Thyroid gland (tissue), 4 donors: ENCODE results near the gene ELMO1. TPM values are rescaled to one million over a fixed set of nuclear protein-coding genes. Genes with fewer than 3 reads are reported as not detected.

Experiments
- DNase-seq, 2 donors: peaks; one replicate each; pipeline ENCODE4 v3.0.0-alpha.2; 2019
- H3K27ac ChIP-seq, 3 donors: fragments of 200-600 bp; sonication (generic); 1 replicate in 2 of 3; 2 replicates in 1 of 3; pipeline ENCODE4 v1.5.1; 2016 to 2019; ENCODE audit warnings: mild to moderate bottlenecking in 1 of 3, moderate library complexity in 1 of 3
- H3K27me3 ChIP-seq: fragments of 200-600 bp; sonication (generic); one replicate; pipeline ENCODE4 v1.5.1; 2019
- H3K36me3 ChIP-seq, 2 donors: fragments of 200-600 bp; sonication (generic); one replicate each; pipeline ENCODE4 v1.5.1; 2016 to 2019
- H3K4me1 ChIP-seq, 2 donors: fragments of 200-600 bp; sonication (generic); one replicate each; pipeline ENCODE4 v1.5.1; 2017 to 2019
- H3K4me3 ChIP-seq, 3 donors: fragments of 200-600 bp; sonication (generic); replicated peaks in 1 of 3; 1 replicate in 2 of 3; 2 replicates in 1 of 3; pipeline ENCODE4 v1.5.1; 2016; ENCODE audit warnings: mild to moderate bottlenecking in 1 of 3
- H3K9me3 ChIP-seq: fragments of 200-600 bp; sonication (generic); one replicate; pipeline ENCODE4 v1.5.1; 2017
- CTCF ChIP-seq, 6 experiments: fragments of 200-600 bp in 3 of 6; fragments of 450-650 bp in 3 of 6; sonication (generic) in 3 of 6; IDR thresholded peaks; one replicate each; pipeline ENCODE4 v1.5.1; 2016 to 2019; ENCODE audit warnings: antibody characterized with exemption in 6 of 6, mild to moderate bottlenecking in 2 of 6, inconsistent platforms in 1 of 6, moderate library complexity in 1 of 6
- POLR2A ChIP-seq, 2 donors: fragments of 450-650 bp; IDR thresholded peaks; one replicate each; pipeline ENCODE4 v1.6.1; 2017; ENCODE audit warnings: antibody characterized with exemption in 2 of 2, mild to moderate bottlenecking in 2 of 2, moderate library complexity in 1 of 2
- WGBS, 2 donors: methylation state at CpG; one replicate each; pipeline ENCODE4 v1.1.5; 2017; 5-methylcytosine and 5-hydroxymethylcytosine counted together
- intact Hi-C: fragments of 100-400 bp; cut with DNase I; formaldehyde crosslinking; loops from one replicate; pipeline ENCODE4 v1.15.1; 2023
- total RNA-seq, 4 donors: library from RNA; depleted of rRNA; stranded (reverse); fragments of >200 nt; gene quantifications; one replicate each; pipeline ENCODE4 v1.2.3, GENCODE V29; 2016

ELMO1 gene
- total RNA-seq, 4 donors from 2014 or later: 168 to 423 (median 312) TPM

- Histone ChIP-seq H3K27ac (no peak overlapping the region), H3K36me3 (peaks cover 5 to 17% of the 10 kb centered on the region in 2 donors), H3K9me3 (no peaks in the 10 kb centered on the region), H3K27me3 (no peaks in the 10 kb centered on the region), H3K4me3 (no peak overlapping the region), H3K4me1 (peaks cover 0 to 12% of the 10 kb centered on the region in 2 donors)
- intact Hi-C loops: no loop called here
- peak in 1 of 2 donors; percentile 11 for DNase-seq
- no peak for TF ChIP-seq POLR2A (IDR thresholded peaks at IDR 0.05)
- TF ChIP-seq CTCF (IDR thresholded peaks at IDR 0.05): no peak
- 64 to 79% methylated on average over 2 of the region's 2 CpGs for WGBS, 2 donors
These were observed 572.9 kb downstream of the ELMO1 start for GRCh38 chr7:36875794-36876193.

GRCh38 chr7:36874041-36874440 lies 574.6 kb downstream of the ELMO1 start:
- peaks cover 0 to 12% of the 10 kb centered on the region in 2 donors for H3K4me1 ChIP-seq
- no peaks in the 10 kb centered on the region for H3K27me3 ChIP-seq
- H3K9me3 ChIP-seq: no peaks in the 10 kb centered on the region
- H3K4me3 ChIP-seq: no peak overlapping the region
- DNase-seq: no peak
- H3K27ac ChIP-seq: no peak overlapping the region
- peaks cover 19 to 31% of the 10 kb centered on the region in 2 donors for H3K36me3 ChIP-seq
- no peak for TF ChIP-seq POLR2A (IDR thresholded peaks at IDR 0.05)
- no peak for TF ChIP-seq CTCF (IDR thresholded peaks at IDR 0.05)
- intact Hi-C loops: no loop called here
- WGBS, 2 donors: 92 to 100% methylated on average over 2 of the region's 2 CpGs

GRCh38 chr7:36871863-36872262 lies 576.8 kb downstream of the ELMO1 start:
- no peak overlapping the region for H3K27ac ChIP-seq
- intact Hi-C loops: no loop called here
- peaks cover 17 to 29% of the 10 kb centered on the region in 2 donors for H3K36me3 ChIP-seq
- H3K4me1 ChIP-seq: peaks cover 0 to 9% of the 10 kb centered on the region in 2 donors
- H3K27me3 ChIP-seq: no peaks in the 10 kb centered on the region
- no peak overlapping the region for H3K4me3 ChIP-seq
- TF ChIP-seq POLR2A (IDR thresholded peaks at IDR 0.05) (no peak), CTCF (IDR thresholded peaks at IDR 0.05) (no peak)
- no peak for DNase-seq
- no peaks in the 10 kb centered on the region for H3K9me3 ChIP-seq

DNA sequence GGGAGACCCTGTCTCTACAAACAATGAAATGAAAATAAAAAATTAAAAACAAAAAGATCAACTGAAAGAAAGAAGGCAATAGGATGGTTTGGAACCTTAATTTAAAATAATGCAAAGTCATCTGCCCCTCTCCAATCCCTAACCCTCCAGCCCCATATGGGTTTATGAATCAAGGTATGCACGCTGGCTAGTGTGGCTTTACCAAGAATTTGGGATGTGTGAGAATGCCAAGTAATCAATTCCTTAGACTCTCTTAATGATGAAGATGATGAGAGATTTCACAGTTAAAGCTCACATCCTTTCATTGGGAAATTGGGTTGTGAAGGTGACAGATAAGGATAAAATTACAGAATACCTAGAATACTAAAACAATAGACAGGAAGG lies 577.3 kb downstream of the ELMO1 start:
- Histone ChIP-seq H3K36me3 (peaks cover 17 to 24% of the 10 kb centered on the region in 2 donors), H3K27me3 (no peaks in the 10 kb centered on the region), H3K9me3 (no peaks in the 10 kb centered on the region), H3K4me1 (peaks cover 0 to 4% of the 10 kb centered on the region in 2 donors), H3K4me3 (no peak overlapping the region), H3K27ac (no peak overlapping the region)
- TF ChIP-seq POLR2A (IDR thresholded peaks at IDR 0.05) (no peak), CTCF (IDR thresholded peaks at IDR 0.05) (no peak)
- 33 to 93% methylated on average over 1 of the region's 1 CpG for WGBS, 2 donors
- DNase-seq: no peak
- intact Hi-C loops: no loop called here

DNA sequence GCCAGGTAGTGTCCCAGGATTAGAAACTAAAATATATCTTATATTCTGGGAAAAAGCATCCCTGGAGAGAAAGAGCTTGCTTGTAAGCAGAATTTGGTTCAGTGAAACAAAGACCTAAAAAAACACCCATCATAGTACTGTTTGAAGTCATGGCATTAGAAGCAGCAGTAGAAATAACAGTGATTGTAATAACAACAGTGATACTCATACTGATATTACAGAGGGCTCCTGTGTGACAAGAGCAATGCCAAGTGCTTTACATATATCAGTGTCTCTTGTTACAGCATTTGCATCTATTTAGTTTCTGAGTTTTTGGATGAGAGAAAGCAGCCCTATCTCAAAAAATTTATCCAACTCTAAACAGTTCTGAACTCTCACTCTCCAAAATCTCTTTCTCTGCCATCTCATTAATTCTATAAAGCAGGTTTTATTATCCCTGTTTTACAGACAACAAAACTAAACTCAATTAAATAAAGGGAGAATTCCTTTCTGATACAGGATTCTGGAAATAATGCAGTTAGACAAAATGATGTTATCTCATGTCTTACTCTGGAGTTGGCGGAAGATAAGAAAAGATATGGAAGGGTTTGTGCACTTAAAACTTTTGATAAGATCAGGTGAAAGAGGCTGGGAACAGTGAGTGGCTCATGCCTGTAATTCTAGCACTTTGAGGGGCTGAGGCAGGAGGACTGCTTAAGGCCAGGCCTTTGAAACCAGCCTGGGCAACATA lies 577.9 kb downstream of the ELMO1 start:
- no peaks in the 10 kb centered on the region for H3K27me3 ChIP-seq
- TF ChIP-seq CTCF (IDR thresholded peaks at IDR 0.05) (no peak), POLR2A (IDR thresholded peaks at IDR 0.05) (no peak)

More for the DNA sequence above, 577.9 kb downstream of the ELMO1 start:
- no peak for DNase-seq
- intact Hi-C loops: no loop called here
- H3K4me3 ChIP-seq: no peak overlapping the region
- whole genome bisulfite sequencing, 2 donors: 98 to 100% methylated on average over 1 of the region's 1 CpG
- H3K27ac ChIP-seq: no peak overlapping the region
- peaks cover 17 to 24% of the 10 kb centered on the region in 2 donors for H3K36me3 ChIP-seq
- H3K9me3 ChIP-seq: no peaks in the 10 kb centered on the region
- no peaks in the 10 kb centered on the region for H3K4me1 ChIP-seq
